Sigmoid colon (tissue), 3 donors: Measurements from ENCODE around the gene ALDH3A1.

Source experiments
- CTCF ChIP-seq, 4 experiments: fragments of 450-650 bp in 3 of 4; fragments of 200-600 bp in 1 of 4; IDR thresholded peaks; one replicate each; pipeline ENCODE4 v1.5.1; 2016 to 2019; ENCODE audit warnings: antibody characterized with exemption in 4 of 4, mild to moderate bottlenecking in 3 of 4, moderate library complexity in 2 of 4
- POLR2A ChIP-seq, 2 donors: fragments of 450-650 bp; IDR thresholded peaks; one replicate each; pipeline ENCODE4 v1.6.1; 2016; ENCODE audit warnings: antibody characterized with exemption in 2 of 2, mild to moderate bottlenecking in 2 of 2, moderate library complexity in 2 of 2

- no peak for TF ChIP-seq CTCF (IDR thresholded peaks at IDR 0.05)
- TF ChIP-seq POLR2A (IDR thresholded peaks at IDR 0.05), result no peak
Measured at GRCh38 chr17:19757536-19758180, 9.6 kb upstream of the ALDH3A1 start.
